DND-41 (cell line): ENCODE results near the gene CRLF2.
A peak's percentile ranks its signal among the peaks of the same experiment; 100 is the strongest.
"Not testable (repeated sequence)": the region's sequence is repeated elsewhere in the genome, so short reads cannot be mapped to it uniquely, and the experiment has no call there.

Experiments used
- ATAC-seq: fragments of 200-7000 bp; cut with Tn5 transposase; 3 replicates; pipeline ENCODE4 v1.9.1; 2021; ENCODE audit warnings: low read depth; ENCODE audit not compliant: insufficient read depth
- DNase-seq: peaks from one replicate; pipeline ENCODE4 v3.0.0-alpha.2; 2020
- H2AFZ ChIP-seq: 2 replicates; pipeline ENCODE4 v1.6.0; 2012; ENCODE audit warnings: low read depth, low read length
- H3K27ac ChIP-seq: 2 replicates; pipeline ENCODE4 v1.5.1; 2012; ENCODE audit warnings: low read length, inconsistent platforms
- H3K27me3 ChIP-seq: fragments of 200-600 bp; sonication (generic); 2 replicates; pipeline ENCODE4 v1.6.0; 2012; ENCODE audit warnings: low read length, mild to moderate bottlenecking, inconsistent platforms; ENCODE audit not compliant: insufficient read depth, poor library complexity
- H3K36me3 ChIP-seq: 2 replicates; pipeline ENCODE4 v1.5.1; 2012; ENCODE audit warnings: low read length, inconsistent platforms; ENCODE audit not compliant: insufficient read depth
- H3K4me1 ChIP-seq: 2 replicates; pipeline ENCODE4 v1.5.1; 2012; ENCODE audit warnings: mild to moderate bottlenecking, low read length; ENCODE audit not compliant: insufficient read depth
- H3K4me2 ChIP-seq: 2 replicates; pipeline ENCODE4 v1.6.0; 2012; ENCODE audit warnings: mild to moderate bottlenecking, moderate library complexity, low read length, inconsistent platforms; ENCODE audit not compliant: insufficient read depth
- H3K4me3 ChIP-seq, 2 experiments: fragments of 200-600 bp in 1 of 2; shearing (Covaris generic) in 1 of 2; 2 replicates each; pipeline ENCODE4 v1.5.1; 2012 to 2016; ENCODE audit warnings: inconsistent platforms in 2 of 2, low read length in 2 of 2, mild to moderate bottlenecking in 2 of 2, low read depth in 1 of 2, moderate library complexity in 1 of 2
- H3K79me2 ChIP-seq: 2 replicates; pipeline ENCODE4 v1.6.0; 2012; ENCODE audit warnings: low read length, inconsistent platforms; ENCODE audit not compliant: insufficient read depth
- H3K9ac ChIP-seq: 2 replicates; pipeline ENCODE4 v1.6.0; 2012; ENCODE audit warnings: low read depth, mild to moderate bottlenecking, inconsistent platforms, low read length, moderate library complexity
- H3K9me3 ChIP-seq: 2 replicates; pipeline ENCODE4 v1.5.1; 2012; ENCODE audit warnings: low read length, moderate library complexity, mild to moderate bottlenecking, inconsistent platforms; ENCODE audit not compliant: insufficient read depth, severe bottlenecking
- H4K20me1 ChIP-seq: 2 replicates; pipeline ENCODE4 v1.6.0; 2012; ENCODE audit warnings: low read length; ENCODE audit not compliant: insufficient read depth
- CTCF ChIP-seq: IDR thresholded peaks from 2 replicates; pipeline ENCODE4 v1.5.1; 2012; ENCODE audit warnings: borderline replicate concordance, low read length, moderate library complexity, mild to moderate bottlenecking; ENCODE audit not compliant: poor library complexity, severe bottlenecking; ENCODE audit errors: extremely low read depth
- EZH2 ChIP-seq: IDR thresholded peaks from 3 replicates; pipeline ENCODE4 v1.6.1; 2012; ENCODE audit warnings: borderline replicate concordance, low read depth, mild to moderate bottlenecking, moderate library complexity, low read length, inconsistent platforms; ENCODE audit not compliant: severe bottlenecking

The CRLF2 gene

DNA sequence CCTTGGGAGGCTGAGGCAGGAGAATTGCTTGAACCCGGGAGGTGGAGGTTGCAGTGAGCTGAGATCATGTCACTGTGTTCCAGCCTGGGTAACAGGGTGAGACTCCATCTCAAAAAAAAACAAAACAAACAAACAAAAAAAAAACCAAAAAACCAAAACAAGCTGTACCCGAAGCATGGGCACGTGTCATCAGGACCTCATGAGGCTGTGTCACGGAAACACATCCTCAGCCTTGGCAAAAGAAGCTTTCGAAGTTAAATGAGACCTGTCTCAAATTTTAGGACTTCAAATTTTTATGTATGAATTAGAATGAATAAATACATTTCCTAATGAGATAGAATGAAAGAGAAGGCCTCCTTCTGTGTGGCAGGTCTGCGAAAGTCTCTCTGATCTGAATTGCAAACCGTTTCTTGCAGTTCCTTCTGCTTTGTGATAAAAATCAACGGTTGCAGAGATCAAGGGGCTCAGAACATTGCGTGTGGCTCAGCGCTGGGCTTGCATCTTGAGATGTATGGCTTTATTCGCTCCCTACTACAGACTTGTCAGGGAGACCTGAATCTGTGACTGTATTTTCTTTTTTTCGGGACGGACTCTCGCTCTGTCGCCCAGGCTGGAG lies 19.5 kb upstream of the CRLF2 start:
- peak overlapping the region; percentile 76 for H3K27ac ChIP-seq
- H3K79me2 ChIP-seq: no peaks in the 10 kb centered on the region
- peak overlapping the region; percentile 36 for H3K9ac ChIP-seq
- H3K4me2 ChIP-seq: peak overlapping the region; percentile 50; the same call in 1 of the 2 replicates
- H3K4me3 ChIP-seq: no peak overlapping the region
- peak overlapping the region; percentile 54 for H2AFZ ChIP-seq
- peaks cover 20% of the 10 kb centered on the region for H3K4me1 ChIP-seq
- no peaks in the 10 kb centered on the region for H4K20me1 ChIP-seq
- DNase-seq: peak; percentile 67
- no peak for TF ChIP-seq CTCF
- TF ChIP-seq EZH2: no peak
- H3K27me3 ChIP-seq: no peaks in the 10 kb centered on the region
- no peaks in the 10 kb centered on the region for H3K36me3 ChIP-seq
- no peaks in the 10 kb centered on the region for H3K9me3 ChIP-seq
- ATAC-seq: peak; percentile 98

- ATAC-seq, H3K27me3 ChIP-seq, H2AFZ ChIP-seq, H3K9ac ChIP-seq, H3K36me3 ChIP-seq, H3K9me3 ChIP-seq, H3K4me3 ChIP-seq, H3K4me2 ChIP-seq, H3K79me2 ChIP-seq, H3K27ac ChIP-seq, H4K20me1 ChIP-seq, DNase-seq: not testable (repeated sequence)
- H3K4me1 ChIP-seq: peaks cover 20% of the 10 kb centered on the region
Measured at GRCh38 chrX:1228101-1228500, 15.7 kb upstream of the CRLF2 start.

- Histone ChIP-seq H3K4me3 (no peak overlapping the region), H3K27ac (no peak overlapping the region), H3K36me3 (no peaks in the 10 kb centered on the region), H4K20me1 (no peaks in the 10 kb centered on the region), H3K9ac (no peak overlapping the region), H3K27me3 (no peaks in the 10 kb centered on the region), H3K4me2 (no peak overlapping the region), H3K4me1 (peaks cover 2% of the 10 kb centered on the region), H3K79me2 (no peaks in the 10 kb centered on the region), H2AFZ (no peak overlapping the region), H3K9me3 (no peaks in the 10 kb centered on the region)
- ATAC-seq (no peak), DNase-seq (no peak)
- no peak for TF ChIP-seq EZH2
- TF ChIP-seq CTCF: no peak
Measured at GRCh38 chrX:1226249-1226648, 13.8 kb upstream of the CRLF2 start.

DNA sequence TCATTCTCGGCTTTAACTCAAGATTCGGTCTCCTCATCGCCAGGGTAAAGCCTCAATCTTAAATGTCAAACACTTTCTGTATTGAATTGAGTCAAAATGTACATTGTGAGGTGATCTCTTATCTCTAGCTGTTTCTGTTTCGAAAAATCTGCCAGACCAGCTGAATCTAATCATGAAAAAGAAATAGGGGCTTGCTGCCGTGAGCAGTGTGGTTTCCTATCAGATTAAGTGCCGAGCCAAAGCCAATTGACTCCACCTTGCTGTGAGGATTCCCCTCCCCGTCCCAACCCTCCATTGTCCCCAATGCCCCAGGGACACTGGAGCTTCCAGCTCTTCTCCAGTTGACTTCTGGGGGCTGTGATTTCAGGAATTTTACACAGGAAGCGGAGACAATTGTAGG lies 12.5 kb upstream of the CRLF2 start:
- no peak overlapping the region for H3K4me3 ChIP-seq
- no peak overlapping the region for H2AFZ ChIP-seq
- H3K36me3 ChIP-seq: no peaks in the 10 kb centered on the region
- ATAC-seq: no peak
- no peaks in the 10 kb centered on the region for H3K79me2 ChIP-seq
- no peak overlapping the region for H3K4me2 ChIP-seq
- no peak for TF ChIP-seq EZH2
- TF ChIP-seq CTCF: no peak
- no peak overlapping the region for H3K9ac ChIP-seq
- H4K20me1 ChIP-seq: no peaks in the 10 kb centered on the region
- H3K9me3 ChIP-seq: no peaks in the 10 kb centered on the region
- no peak for DNase-seq
- H3K27ac ChIP-seq: no peak overlapping the region
- no peaks in the 10 kb centered on the region for H3K27me3 ChIP-seq
- no peaks in the 10 kb centered on the region for H3K4me1 ChIP-seq
